ENCODE results near the gene MBIP.

The MBIP gene

DNA sequence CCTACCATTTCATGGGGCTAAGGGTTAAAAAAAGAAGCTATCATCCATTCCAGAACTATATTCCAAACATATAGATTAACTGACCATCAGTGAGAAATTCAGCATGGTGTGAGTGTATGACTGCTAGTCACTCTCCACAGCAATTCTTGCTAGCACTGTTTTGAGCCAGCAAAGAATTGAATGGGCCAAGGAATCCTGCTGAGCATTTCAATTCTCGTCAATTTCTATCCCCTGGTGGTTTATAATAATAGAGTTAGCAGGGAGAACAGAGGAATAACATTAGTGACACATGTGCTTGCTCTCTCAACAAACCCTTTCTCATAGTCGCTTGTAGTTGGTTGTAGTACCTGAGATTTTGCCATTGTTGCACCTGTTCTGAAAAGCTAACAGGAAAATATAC lies 7.2 kb downstream of the MBIP start:
- no peak for DNase-seq

DNA sequence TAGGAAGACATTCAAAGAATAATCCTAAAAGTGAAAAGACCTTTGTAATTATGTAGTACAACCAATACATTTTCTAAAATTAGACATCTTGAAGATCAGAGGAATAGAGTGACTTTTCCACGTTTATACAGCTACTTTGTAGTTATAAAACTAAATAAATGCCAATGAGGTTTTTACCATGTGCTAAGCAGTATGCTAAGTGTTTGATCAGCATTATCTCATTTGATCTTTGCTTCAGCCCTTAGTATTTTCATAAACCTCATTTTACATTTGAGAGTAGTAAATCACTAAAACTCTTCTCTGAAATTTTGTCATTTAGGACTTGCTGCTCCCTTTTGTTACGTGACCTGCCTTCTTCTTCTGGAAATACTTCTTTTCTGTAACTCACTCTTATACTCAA lies 13.6 kb downstream of the MBIP start:
- DNase-seq = no peak

DNA sequence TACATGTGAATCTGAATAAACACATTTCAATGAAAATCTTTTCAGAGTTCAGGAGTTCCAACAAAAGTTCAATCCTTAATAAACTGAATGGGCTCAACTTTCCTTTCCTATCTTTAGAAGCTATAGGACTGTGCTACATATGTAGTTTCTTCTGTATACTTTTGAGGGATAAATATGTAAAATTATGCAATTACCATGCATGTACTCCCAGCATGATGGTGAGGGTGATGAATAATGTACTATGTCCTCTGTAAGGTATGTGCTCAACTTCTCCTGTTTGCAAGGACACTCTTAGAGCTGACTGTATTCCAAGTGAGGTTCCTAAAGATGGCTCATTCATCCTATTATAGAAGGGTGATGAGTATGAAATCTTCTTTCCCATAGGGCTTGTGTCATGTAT lies 15.5 kb downstream of the MBIP start:
- DNase-seq = no peak

DNA sequence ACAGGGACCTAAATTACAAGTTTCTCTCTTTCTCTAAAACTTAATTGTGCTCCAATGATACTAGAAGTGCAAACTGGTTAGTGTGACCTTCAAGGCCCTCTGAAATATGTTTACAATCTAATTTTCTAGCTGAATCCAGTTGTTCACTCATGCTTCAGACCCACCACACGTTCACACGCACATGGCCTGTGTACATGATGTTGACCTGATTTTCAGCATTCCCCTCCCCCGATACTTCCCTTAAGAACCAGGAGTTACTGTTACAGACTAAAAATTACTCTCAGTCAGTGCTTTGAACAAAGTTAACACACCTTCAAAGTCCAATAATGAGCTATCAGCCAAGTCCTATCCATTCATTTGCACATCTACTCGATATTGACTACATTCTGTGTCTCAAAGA lies 16.5 kb downstream of the MBIP start:
- DNase-seq = no peak

DNA sequence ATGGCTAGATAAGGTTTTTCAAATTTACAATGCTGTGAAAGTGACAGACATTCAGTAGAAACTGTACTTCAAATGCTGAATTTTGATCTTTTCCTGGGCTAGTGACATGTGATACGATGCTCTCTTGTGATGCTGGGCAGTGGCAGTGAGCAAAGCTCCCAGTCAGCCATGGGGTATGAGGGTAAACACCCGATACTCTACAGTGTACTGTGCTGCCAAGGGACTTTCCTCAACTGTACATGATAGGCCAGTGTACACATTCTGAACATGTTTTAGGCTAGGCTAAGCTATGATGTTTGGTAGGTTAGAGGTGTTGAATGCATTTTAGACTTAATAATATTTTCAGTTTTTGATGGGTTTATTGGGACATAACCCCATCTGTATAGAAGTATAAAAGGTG lies 17.6 kb downstream of the MBIP start:
- no peak for DNase-seq

DNA sequence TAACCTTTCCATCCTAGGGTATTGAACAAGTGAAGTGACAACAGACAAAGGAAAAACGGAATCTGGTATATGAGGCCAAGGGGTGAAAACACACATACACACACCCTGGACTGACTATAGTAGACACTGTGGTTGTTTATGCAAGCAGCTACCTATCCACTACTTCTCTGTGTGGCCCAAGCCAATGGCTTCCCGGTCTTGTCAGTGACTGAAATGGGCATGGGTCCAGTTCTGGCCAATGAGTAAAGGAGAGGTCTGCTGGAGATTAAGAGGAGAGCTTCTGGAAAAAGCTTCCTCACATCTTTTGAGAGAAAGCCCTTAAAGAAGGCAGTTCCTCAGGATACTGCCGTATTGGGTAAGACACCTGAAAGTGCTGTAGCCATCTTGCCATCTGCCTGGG lies 19.3 kb downstream of the MBIP start:
- no peak for DNase-seq

DNA sequence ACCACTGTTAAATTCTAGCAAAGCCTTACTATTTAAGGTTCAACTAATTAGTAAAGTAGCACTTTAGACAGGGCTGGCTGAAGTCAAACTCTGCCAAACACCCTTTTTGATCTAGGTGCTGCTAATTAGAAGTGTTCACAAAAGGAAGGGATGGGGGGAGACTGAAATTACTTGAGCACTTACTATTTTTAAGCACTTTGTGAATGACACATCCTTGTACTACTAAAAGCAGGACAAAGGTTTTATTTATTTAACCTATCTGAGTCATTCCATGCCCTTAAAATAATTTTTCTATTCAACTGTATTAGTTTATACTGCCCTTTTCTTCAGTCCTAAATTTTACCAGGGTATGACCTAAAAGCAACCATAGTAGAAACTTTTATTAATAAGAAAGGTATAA lies 20.1 kb downstream of the MBIP start:
- DNase-seq = no peak

DNA sequence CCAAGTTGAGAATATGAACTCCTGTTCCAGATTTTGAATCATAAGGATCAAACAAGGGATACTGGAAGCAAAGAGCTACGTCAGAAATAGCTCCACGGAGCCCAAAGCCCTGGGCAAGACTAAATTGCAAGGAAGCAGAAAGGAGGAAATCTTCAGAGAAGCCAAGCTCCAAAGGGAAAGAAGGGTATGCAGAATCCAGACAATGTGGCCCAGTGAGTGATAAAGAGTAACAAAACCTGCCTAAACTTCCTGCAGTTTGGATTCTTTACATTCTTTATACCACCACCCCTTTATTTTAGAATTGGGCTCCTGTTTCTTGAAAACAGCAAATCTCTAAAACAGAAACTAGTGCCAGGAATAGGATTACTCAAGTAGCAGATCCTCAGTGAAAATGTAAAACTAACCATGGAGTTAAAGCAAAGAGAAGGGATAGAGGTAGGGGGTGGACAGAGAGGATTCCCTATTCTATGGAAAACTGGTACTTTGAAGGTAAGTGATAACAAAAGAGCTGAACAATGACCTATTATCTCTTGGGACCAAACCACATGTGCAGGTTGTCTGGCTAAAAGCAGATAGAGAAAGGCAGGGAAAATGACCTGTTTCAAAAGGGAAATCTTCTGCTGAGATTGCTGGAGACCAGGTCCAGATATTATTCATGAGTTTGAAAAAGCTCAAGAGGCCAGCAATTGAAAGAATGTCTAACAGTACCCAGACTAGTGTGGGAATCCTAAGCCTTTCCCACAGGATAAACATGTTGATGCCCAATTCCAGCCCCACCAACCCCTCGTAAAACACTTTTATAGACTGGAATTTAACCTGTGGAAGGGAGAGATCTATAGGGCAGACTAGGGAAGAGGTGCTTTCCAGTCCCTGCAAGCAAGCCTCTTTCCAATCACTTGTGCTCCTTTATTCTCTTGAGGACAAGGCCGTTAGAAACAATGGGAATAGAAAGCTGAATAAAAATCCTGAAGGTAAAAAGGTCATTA lies 24.5 kb downstream of the MBIP start:
- DNase-seq = no peak

DNA sequence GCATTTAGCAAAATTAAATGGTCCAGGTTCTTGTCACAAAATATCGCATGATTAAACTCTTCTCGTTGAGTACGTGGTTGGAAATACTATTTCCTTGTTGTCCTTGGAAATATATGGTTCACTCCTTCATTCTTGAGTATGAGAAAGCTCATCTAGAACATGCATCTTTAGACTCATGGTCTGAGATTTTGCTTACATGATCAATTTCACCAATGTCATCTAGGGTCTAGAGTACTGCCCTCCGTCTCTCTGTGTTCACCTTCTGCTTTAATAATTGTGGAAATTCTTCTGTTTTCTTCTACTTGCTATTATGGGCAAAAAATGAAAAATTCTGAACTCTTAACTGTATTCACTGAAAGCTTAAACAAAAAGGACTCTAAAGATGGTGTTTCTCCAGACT lies 25.9 kb downstream of the MBIP start:
- DNase-seq = no peak

DNA sequence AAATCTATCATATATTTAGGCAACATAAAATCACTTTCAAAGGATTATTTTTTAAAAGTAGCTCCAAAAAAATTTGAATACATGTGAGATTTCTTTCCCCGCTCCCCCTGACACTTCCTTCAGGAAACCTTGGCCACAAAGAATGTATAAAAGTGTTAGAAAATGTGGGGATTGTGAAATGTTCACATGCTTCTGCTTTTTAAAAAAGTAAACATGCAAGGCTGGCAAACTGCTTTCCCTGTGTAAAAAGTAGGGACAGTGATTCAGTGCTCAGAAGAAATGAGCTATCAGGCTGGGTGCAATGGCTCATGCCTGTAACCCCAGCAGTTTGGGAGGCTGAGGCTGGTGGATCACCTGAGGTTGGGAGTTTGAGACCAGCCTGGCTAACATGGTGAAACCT lies 26.6 kb downstream of the MBIP start:
- DNase-seq = no peak

DNA sequence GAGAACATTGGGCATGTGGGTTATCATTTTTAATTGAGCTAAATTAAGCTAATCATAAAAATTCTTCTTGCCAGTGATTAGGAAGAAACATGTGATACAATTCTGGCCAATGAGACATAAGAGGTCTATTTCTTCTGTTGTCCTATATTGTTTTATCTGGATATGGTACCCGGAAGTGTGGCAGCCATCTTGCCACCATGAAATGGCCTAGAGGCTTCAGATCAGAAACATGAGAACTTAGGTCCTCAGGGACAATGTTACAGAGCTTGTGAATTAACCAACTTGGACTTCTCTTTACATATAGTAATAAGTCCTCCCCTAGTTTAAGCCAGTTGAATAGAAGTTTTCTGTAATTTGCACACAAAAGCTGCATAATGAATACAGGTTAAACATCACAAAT lies 30.5 kb downstream of the MBIP start:
- no peak for DNase-seq

DNA sequence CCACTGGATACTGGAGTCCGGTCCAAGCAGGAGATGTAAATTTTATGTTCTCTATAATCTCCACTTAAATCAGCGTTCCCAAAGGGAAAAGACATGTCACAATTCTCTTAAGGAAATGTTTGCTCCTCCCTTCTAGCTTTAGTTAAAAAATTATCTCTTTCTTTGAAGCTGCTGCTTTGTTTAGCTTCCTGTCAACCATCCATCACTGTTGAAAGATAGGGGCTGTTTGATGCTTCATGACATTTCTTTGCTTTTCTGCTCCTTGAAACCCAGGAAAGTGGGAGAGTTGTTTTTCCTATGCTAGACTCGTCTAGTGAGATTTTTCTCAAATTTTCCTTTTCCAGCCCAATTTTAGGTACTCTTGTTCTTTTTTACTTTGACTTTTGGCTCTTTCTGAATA lies 31.9 kb downstream of the MBIP start:
- DNase-seq = no peak

DNA sequence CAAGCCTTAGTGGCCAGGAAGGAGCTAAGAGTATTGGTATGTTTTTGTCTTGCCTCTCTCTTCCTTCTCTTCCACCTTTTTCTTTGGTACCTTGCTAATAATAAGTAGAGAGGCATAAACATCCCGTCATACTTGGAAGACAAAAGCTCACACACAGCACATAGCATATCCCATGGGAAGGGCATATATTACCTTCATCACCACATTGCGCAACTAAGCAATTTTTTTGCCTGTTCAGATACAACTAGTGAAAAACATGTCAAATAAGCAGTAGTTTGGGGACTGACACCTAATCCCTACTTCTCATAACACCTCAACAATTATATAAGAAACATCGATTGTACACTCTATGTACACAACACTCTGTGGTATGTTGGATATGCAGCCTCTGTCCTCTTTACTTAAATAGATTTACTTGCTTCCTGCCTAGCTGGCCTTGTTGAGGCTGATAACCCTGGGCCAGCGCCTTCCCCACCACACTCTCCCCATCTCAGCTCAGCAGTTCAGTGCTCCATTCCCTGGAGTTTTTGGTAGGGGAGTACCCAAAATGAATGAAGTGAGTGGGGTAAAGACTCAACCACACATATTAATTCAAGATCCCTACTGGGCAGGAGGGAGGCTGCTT lies 35.4 kb downstream of the MBIP start:
- no peak for DNase-seq

DNA sequence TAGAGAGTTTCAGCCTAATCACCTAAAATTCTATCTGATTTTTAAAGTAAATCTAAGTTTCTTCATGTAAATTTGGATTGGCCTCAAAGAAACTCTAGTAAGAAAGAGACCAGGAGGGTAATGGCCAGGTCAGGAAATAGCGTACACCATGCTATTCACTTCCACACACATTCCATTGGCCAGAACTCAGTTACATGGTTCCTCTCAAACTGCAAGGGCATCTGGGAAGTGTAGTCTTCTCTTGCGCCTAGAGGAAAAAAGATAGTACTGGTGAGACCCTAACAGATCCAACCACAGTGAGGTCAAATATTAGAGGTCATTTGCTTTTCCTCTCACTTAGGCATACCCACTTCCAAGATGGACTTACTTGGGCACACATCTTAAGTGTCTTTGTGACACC lies 39.1 kb downstream of the MBIP start:
- DNase-seq = no peak

DNA sequence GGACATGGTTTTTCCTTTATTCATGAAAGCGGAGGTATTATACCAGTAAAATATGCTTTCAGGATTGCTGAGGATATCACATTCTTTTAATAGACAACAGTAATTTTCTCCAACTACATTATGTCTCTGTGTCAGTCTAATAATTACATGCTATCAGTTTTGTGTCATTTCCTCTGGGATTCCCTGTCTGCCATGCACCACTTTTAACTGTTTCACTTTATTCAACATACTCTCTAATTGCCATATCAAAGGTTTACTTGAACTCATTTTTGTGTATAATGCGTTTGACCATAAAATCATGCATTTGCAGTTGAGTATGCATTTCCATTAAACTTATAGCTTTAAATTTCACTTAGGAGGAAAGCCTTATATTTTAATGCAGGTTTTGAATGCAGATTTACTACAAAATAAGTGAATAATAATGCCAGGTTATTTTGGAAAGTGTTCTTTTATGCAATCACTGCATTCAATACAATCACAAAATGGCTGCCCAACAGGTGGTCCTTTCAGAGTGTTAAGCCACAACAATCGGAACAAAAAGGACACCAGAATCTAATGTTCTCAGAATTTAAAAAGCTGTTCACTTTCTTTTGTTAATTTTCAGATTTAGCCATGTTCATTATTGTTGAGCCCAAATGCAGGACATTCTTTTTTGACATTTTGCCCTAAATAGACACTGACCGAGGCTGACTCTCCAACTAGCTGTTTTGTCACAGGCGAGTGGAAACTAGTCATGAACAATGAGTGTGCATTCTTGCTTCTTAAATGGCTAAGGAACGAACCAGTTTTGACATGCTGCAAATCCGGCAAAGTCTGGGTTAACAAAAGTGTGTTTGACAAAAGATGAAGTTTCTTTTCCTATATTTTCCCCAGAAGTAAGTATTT lies 40.9 kb downstream of the MBIP start:
- DNase-seq = no peak

DNA sequence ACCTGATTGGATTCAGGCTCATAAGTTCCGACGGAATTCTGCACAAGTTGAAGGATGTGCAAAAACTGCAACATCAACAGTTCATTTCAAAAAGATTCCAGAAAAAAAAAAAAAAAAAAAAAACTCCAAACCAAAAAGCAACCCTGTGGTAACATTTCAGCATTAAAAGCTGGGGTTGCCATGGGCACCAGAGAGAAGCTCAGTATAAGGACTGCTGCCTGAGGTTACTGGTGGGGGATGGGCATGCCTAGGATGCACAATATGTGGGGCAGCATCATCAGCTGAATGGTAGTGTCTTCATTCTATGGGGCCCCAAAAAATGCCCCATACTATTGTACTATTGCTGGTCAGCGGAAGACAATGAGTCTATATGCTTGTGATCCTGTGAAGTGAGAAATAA lies 44.7 kb downstream of the MBIP start:
- DNase-seq = no peak

DNA sequence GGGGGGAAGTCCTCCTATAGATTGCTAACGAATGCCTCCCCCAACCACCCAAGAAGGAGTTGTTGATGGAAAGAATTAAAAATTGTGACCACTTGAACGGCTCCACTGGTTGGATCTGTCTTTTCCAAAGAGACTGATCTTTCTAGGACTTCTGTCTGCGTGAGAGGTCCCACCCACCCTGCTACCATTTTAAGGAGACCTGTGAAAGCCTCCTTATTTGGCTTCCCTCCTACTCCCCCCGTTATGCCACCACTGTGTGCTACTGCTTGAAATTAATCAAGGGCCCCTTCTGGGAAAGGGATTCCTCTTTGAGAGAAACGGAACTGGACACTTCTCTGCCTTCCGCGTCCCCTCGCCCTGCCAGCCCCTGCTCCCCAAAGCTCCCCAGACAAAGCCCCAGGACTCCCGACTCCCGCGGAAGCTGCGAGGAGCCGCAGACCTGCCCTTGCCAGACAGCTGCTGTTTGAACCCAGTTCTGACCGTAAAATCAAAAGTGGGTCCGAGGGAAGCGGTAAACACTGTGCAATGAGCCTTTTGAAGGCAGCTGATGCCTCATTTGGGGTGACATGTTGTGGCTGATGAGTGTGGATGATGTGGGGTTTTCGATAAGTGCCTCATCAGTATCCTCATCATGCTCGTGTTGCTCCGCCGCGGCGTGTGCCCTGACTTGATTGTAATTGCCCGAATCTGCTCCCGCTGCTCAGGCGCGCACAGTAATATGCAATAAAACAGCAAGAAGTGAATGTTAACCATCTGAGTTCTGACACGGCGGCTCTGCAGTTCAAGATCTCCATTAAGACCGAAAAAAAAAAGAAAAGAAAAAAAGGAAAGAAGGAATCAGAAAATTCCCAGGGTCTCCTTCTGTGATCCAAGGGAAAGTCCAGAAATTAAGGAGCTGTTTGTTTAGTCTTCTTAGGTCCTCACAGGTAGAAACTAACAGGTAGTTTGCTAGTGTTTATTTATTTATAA lies 48.2 kb downstream of the MBIP start:
- DNase-seq = no peak

DNA sequence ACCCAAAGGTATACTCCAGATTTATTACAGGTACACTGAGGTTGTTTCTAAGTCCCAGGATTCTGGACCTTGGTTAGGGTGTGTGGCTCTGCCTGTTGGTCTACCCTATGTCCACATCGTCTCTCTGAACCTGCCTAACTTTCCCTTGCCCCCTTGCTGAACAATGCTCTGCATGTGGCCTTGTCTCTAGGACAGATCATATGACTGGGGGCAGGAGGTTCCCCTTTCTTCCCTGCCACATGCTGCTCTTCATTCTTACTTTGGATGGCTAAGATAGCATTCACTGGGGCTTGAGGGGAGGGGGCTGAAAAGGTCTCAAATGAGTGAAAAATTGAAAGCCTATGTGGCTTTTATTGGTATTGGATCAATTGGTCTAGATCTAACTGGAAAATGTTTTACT lies 49.2 kb downstream of the MBIP start:
- DNase-seq = no peak

DNA sequence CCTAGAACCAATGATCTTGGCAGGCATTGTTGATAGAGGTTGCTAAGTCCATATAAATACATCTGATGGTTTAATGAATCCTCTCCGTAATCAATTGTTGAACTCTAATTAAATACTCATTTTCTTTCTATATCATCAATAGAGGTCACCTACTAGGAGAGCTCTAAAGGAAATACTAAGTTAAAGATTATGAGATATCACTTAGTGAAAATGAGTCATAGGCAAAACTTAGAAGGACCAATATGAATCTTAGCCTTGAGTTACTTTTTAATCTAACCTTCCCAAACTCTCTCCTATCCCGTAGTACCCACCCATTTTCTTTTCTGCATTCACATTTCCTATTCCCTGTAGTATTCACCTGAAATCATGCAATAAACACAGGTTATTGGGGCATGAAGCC lies 50.2 kb downstream of the MBIP start:
- no peak for DNase-seq

DNA sequence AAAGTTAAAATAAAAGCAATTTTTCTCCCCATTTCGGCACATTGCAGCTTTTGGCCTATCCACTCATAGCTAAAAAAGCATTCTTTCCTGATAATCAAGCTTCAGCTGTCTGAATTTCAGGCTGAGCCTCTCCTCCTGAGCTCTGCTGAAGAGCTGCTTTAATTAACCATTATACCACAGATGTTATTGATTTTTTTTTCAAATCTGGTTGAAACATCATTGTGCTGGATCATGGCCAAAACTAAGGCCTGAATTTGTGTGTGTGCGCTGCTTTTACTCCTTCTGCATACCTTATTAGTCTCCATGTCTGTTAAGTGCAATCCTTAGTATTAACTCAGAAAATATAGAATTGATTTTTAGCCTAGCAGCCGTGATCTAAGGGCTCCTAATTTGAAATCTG lies 52.3 kb downstream of the MBIP start:
- no peak for DNase-seq

DNA sequence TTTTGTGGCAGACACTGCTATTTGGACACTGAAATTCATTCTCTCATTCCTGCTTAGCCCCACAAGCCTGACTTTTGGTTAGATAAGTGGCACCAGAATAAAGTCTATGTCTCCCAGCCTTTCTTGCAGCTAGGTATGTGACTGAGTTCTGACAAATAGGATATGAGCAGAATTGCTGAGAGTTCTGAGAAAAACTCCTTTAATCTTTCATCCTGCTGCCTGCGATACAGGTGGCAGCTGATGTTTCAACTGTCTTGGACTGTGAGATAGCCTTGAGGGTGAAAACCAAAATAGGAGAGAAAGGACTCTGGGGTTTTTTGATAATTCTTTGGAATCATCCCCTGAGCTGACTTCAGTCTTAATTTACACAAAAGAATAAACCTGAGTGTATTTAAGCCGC lies 55.8 kb downstream of the MBIP start:
- no peak for DNase-seq

DNA sequence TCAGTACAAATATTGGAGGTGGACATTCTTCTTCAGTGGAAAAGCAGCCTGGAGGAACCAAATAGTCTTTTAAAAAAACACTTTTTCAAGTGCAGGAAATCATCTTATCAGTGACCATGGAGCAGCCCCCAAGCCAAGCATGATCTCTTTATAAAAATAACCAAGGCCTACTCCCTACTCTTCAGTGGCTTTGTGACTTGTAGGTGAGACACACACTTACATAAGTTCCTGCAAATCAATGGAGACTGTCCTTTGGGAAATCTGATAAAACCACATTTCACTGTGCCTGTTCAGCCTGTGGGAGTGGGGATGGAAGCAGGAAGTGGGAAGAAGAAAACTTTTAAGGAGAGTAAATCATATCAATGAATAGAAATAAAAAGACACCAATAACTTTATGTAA lies 56.3 kb downstream of the MBIP start:
- no peak for DNase-seq

All from activated CD4-positive, alpha-beta T cell treated with anti-CD3 and anti-CD28 coated beads for 1 hour (primary cell).